Upper lobe of left lung (tissue), 4 donors: Measurements from ENCODE around the gene ADAT1.

Experiments used
- CTCF ChIP-seq, 6 experiments: fragments of 450-650 bp in 4 of 6; fragments of 200-600 bp in 2 of 6; sonication (generic) in 2 of 6; IDR thresholded peaks; one replicate each; pipeline ENCODE4 v1.5.1; 2016 to 2019; ENCODE audit warnings: antibody characterized with exemption in 6 of 6
- EP300 ChIP-seq, 4 donors: sonication (generic); formaldehyde crosslinking; IDR thresholded peaks; one replicate each; pipeline ENCODE4 v1.5.1; 2017; ENCODE audit warnings: antibody characterized with exemption in 4 of 4, control low read depth in 2 of 4
- POLR2A ChIP-seq, 4 donors: fragments of 450-650 bp; IDR thresholded peaks; one replicate each; pipeline ENCODE4 v1.5.1; 2016 to 2017; ENCODE audit warnings: antibody characterized with exemption in 4 of 4, mild to moderate bottlenecking in 2 of 4
- POLR2AphosphoS5 ChIP-seq, 2 donors: sonication (generic); formaldehyde crosslinking; IDR thresholded peaks; one replicate each; pipeline ENCODE4 v1.5.1; 2017; ENCODE audit warnings: antibody characterized with exemption in 2 of 2

- no peak for TF ChIP-seq CTCF (IDR thresholded peaks at IDR 0.05)
- TF ChIP-seq POLR2A (IDR thresholded peaks at IDR 0.05), result no peak
- no peak for TF ChIP-seq POLR2AphosphoS5 (IDR thresholded peaks at IDR 0.05)
- TF ChIP-seq EP300 (IDR thresholded peaks at IDR 0.05), result no peak
Measured at GRCh38 chr16:75565640-75566039, 57.4 kb downstream of the ADAT1 start.
